H4 (cell line): Measurements from ENCODE around the gene GRIA1. TPM values are rescaled to one million over a fixed set of nuclear protein-coding genes. Genes with fewer than 3 reads are reported as not detected.
"Not testable (repeated sequence)": the region's sequence is repeated elsewhere in the genome, so short reads cannot be mapped to it uniquely, and the experiment has no call there.

Source experiments
- DNase-seq: peaks from one replicate; pipeline ENCODE4 v3.0.0-alpha.2; 2015; ENCODE audit warnings: low spot score
- total RNA-seq: library from RNA; depleted of rRNA; stranded (reverse); fragments of >200 nt; shearing (Covaris generic); gene quantifications from 2 replicates; pipeline ENCODE4 v1.2.3, GENCODE V29; 2014

Gene GRIA1
- total RNA-seq, 1 experiment from 2014 or later = not detected

DNA sequence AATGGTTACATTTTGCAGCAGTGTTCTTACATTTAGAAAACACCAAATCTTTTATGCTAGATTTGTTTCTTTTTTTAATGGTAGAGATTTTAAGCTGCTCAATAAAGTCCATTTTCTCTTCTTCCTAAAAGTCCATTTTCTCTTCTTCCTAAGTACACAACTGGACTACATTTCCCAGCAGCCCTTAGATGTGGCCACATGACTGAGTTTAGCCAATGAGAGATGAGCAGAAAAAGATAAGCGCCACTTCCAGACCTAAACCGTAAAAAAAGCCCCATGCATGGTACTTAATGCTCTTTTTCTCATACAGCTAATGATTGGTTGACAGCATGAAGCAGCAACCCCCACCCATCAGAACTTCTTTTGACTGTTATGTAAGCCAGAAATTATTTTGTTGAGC, 341.5 kb downstream of the GRIA1 start:
- DNase-seq = no peak

DNA sequence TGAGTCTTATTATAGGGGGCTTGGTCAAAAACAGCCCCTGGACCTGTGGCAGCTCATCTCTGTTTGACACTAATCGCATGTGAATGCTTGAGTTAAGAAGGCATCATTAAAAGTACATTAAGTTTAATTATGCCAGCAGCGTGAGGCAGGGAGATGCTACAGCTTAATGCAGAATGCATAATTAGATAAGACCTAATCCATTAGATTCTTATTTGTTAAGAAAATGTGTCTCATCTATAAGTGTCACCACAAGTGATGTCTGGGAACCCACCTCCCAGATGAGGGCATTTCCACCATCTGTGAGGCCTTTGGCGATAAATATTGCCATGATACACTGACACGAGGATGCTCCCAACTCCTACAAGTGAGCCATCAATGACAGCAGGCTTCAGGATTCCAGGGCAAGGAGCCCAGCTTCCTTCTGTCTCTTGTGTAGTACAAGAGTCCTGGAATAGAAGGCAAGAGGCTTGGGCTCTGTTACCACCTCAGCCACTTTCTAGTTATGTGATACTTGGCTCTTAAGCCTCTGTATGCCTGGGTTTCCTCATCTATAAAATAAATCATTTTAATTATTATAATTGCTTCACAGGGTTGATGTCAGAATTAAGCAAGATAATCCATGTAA, 345.5 kb downstream of the GRIA1 start:
- DNase-seq = no peak

- DNase-seq = not testable (repeated sequence)
These were observed 359.0 kb downstream of the GRIA1 start for GRCh38 chr5:153849303-153850113.

- DNase-seq = no peak
These were observed 369.9 kb downstream of the GRIA1 start for GRCh38 chr5:153860195-153860886.

DNA sequence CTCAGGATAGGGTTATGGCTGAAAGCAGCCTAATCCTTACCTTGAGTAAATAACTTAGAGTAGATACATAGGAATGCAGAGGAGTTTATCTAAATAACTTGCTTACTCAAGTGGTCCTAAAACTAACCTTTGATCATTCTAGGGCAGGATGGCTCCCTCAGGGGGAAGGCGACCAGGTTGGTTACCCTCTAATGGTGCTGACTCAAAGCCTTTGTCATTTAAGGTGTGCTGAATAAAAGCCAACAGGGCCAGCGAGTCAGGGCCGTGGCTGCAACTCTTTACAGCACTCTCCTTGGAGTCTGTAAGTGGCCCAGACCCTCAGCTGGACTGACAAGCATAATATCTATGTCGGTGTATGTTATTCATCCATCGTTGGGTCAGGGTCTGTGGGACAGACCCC, 372.4 kb downstream of the GRIA1 start:
- not testable (repeated sequence) for DNase-seq
